Stimulated activated CD8-positive, alpha-beta memory T cell treated with anti-CD3 and anti-CD28 coated beads, Interleukin-12 subunit alpha, Interleukin-12 subunit beta, amount 100 ng/mL, for 4 hours (primary cell): ENCODE data around the gene SLC39A7.

Experiments
- DNase-seq: peaks from one replicate; pipeline ENCODE4 v3.0.0-alpha.2; 2020; ENCODE audit warnings: low read depth

SLC39A7 gene

DNA sequence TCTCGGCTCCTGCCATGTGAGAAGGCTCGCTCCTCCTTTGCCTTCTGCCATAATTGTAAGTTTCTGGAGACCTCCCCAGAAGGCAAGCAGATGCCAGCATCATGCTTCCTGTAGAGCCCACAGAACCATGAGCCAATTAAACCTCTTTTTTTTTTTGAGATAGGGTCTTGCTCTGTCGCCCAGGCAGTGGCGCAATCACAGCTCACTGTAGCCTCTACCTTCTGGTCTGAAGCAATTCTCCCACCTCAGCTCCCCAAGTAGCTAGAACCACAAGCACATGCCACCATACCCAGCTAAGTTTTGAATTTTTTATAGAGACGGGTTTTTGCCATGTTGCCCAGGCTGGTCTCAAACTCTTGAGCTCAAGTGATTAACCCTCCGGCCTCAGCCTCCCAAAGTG, 36.2 kb downstream of the SLC39A7 start:
- DNase-seq = no peak

DNA sequence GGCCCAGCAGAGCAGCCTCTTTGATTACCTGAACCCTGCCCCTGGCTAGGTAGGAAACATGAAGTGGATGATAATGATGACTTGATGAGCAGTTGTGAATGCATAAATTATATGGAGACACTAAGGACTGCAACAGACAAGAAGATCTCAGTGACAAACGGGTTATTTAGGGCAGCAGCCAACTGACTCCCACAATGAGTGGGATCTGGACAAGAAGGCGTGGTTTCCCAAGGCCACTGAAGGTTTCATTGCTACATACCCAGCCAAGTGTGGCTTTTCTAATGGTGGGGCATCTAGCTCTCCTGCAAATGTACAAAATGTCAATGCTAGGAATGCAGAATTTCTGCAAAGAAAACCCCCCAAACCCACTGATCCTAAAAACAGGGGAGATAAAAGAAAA, 37.1 kb downstream of the SLC39A7 start:
- no peak for DNase-seq

DNA sequence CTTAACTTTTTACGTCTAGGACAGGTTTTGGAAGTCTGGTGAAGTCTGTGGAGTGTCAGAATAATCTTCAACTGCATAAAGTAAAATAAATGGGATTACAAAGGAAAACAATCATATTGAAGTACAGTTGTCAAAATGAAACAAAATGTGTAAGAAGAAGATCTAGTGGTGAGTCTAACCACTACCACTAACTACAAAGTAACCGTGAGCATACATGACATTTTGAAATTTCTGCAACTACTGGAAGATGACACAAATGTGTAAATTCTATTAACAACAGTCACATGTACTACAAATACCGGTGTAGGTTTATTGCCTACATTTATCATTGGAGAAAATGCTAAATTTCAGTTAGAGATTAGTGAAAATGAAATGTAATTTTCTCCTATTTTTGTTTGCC, 41.3 kb downstream of the SLC39A7 start:
- no peak for DNase-seq

DNA sequence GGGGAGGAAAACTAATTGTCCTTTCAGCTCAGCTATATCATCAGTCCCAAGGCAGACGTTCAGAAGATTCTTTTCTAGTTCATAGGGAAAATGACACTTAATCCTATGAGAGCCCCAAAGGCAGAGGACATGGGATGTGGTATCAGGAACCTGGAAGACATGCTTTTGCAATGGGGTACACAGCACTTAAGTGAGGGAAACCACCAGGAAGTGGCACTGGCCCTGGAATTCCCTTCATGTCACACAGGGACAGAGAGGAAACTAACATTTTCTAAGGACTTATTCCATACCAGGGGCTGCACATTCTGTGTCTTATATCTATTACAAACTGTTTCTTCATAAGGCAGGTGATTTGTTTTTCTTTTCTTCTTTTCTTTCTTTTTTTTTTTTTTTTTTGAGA, 42.8 kb downstream of the SLC39A7 start:
- DNase-seq = no peak

DNA sequence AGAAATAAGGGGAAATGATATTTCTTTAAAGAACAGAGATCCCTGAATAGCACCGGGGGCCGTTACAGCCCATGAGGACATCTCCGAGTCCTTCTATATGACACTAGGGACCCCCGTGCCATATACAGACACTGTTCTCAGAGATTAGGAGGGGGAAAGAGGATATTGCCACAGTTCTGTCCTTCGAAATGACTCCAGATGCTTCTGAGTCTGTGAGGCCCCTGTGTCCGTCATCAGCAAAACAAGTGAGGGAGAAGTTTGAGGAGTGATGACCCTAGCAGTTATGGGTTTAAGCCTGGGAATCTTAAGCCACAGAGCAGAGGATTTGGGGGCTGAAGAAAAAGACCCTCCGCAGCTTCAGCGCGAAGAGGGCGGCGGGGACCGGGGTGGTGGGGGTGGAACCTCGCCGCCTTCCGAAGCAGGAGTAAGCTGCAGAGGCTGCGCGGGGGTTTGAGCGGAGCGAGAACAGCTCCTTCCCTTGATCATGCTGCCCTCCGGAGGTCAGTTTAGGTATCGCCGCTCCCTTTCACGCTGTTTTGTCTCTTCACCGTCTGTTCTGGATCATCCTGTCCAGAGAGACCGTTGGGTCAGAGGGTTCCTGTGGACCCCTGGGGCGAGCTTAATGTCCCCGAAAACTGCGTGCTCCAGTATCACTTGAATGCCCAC, 47.4 kb downstream of the SLC39A7 start:
- peak; percentile 79 for DNase-seq

DNA sequence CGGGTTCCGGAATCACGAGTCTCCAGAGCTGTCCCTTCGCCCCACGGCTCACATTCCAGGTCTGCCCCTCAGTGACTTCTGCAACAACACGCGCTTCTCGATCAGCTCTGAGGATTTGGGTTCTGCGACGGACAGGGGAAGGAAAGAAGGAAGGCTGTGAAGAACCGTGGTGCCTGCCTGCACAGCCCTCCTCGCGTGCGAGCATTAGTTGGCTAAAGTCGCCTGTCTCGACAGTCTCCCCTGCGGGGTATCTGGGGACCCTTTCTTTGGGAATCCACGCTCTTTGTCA, 47.9 kb downstream of the SLC39A7 start:
- DNase-seq = no peak

DNA sequence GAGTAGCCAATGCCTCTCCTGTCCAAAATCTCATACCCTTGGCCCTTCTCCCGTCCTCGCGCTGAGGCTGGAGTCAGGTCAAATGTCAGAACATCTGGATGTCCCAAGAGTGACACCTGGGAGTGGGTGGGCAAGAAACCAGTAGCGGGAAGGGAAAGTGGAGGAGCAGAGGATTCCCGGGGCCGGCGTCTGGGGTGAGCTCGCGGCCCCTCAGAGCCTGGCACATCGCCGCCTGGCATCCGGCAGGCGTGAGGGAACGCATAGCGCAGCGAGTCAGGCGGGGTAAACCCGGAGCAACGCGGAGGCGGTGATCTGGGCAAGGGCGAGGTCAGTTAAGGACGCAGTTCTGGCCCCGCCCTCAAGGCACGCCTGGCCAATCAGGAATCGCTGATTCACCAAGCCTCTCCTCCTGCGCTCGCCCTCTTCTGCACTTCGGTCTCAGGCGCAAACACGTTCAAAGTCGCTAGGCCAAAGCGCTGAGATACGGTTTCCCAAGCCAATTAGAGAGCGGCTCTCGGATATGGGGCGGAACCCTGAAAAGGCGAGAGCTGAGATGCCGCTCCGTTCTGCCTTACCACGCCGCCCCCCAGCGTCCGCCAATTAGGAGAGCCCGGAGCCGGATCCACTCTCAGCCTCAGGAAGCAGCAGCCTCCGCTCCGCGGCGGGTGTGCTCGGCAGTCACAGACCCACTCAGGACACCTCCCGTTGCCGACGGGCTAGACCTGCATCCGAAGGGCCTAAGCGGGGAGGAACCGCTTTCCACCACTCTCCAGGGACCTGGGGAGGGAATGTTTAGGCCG, 48.5 kb downstream of the SLC39A7 start:
- peak; percentile 93 for DNase-seq

DNA sequence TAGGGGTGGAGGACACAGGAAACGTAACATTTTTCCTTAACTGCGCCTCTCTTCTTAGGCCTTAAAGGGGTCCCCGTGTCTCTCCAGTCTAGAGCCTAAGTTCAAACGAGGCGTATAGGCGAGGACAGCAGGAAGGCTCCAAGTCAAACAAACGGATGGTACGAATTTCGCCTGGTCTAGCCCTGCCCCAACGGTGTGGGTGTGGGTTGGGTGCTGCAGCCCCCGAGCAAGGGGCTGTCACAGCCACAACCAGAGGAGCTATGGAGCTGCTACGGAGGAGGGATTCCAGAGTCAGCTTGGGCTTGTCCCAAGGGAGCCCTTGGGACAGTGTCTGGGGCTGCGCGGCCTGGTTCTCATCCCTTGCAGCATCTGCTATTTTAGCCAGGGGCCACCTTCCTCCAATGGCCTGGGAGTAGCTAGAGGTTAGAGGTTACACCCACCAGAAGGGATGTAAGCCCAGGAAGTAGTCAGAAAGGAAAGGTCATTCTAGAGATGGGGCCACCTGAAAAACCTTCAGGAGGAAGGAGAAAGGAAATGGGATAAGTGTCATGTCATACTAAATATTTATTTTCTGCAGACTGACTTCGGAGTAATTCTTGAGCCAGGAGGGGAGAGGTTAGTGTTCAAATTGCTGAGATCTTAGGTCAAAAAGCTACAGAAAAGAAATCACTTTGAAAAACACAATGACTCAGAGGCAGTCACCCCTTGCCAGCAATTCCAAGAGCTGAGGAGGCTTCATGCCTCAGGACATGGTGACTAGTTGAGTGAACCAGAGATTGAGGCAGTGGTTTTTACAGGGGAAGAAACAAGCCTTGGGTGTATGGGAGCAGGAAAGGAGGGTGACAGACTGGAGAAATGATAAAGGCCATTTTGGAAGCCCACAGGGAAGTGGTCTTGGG, 49.3 kb downstream of the SLC39A7 start:
- DNase-seq = no peak

DNA sequence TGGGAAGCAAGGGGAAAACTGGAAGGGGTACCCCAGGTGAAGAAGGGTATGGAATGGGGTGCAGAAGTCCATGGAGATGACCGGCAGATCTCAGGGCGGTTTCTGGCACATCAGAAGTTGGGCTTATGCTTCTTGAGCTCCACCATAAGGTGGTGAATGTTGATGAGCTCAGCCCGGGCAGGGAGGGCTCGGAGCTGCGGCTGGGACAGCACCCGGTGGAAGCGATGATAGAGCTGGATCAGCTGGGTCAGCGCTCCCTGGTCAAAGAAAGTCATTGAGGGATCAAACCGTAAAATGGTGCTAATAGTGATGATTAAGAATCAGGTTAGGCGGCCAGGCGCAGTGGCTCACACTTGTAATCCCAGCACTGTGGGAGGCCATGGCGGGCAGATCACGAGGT, 50.1 kb downstream of the SLC39A7 start:
- DNase-seq = no peak

DNA sequence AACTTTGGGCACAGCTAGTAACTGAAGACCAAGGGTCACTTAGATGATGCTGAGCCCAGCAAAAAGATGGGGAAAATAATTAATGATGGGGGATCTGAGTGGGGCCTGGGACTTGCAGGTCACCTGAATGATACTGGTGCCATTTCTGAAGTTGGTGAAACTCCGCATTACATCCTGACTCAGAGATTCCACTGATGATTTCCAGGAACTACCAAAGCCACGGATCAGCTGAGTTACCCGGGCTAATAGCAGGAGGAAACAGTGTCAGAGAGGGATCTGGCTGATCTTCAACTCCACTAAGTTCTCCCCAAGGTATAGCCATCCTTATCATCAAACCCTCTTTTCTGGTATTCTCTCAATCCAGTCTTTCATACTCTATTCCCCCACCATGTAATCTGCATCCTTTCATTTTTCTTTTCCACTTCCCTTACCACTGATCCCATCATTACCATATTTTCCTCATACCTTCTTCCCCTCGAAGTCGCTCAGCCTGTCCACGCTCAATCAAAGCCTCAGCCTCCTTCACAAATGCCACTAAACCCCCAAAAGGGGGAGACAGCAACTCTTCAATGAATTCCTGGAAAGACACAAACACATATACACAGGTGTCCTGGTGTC, 50.8 kb downstream of the SLC39A7 start:
- DNase-seq = no peak

DNA sequence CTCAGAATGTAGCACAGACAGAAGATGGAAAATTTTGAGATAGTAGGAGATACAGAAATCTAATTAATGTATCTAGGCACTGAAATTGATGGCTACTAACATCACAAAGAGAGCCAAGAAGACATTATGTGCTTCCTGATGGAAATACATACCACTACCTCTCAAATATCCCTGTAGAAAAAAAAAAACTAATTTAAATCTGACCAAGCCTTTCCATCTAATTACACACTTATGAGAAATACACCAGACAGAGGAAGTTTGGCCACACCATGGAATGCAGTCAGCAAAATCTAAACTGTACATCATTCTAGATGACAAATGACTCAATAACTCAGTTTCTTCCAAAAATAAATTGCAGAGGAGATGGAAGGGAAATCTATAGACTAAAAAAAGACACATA, 52.1 kb downstream of the SLC39A7 start:
- no peak for DNase-seq
